RPMI8226 (cell line): Measurements from ENCODE around the gene HPD.
A peak's percentile ranks its signal among the peaks of the same experiment; 100 is the strongest.
"Not testable (repeated sequence)": the region's sequence is repeated elsewhere in the genome, so short reads cannot be mapped to it uniquely, and the experiment has no call there.

Experiments used
- DNase-seq: peaks from one replicate; pipeline ENCODE4 v3.0.0-alpha.2; 2015

Gene HPD

DNA sequence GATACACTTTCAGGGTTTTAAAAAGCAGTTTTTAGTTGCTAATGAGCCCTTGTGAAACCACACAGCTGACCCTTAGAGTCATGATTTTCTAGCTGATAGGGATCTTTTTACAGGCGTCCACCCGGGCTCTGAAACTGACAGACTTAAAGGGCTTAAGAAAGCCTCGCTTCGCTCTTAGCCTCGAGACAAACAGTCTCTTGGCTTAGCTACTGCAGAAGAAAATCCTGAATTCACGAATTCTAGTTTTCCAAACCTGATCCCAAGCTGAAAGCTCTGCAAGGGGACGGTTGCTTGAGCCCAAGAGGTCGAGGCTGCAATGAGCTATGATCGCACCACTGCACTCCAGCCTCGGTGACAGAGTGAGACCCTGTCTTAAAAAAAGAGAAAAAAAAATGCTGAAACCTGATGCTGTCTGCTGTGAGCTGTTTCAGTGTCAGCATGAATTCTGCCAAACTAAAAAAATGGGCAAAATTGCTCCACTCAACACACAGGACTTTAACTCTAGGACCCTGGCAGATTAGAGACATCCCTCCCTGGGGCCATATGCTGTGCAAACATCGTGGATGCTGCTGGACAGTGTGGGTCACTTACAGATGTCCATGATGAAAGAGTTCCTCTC lies 3.1 kb upstream of the HPD start:
- no peak for DNase-seq

DNA sequence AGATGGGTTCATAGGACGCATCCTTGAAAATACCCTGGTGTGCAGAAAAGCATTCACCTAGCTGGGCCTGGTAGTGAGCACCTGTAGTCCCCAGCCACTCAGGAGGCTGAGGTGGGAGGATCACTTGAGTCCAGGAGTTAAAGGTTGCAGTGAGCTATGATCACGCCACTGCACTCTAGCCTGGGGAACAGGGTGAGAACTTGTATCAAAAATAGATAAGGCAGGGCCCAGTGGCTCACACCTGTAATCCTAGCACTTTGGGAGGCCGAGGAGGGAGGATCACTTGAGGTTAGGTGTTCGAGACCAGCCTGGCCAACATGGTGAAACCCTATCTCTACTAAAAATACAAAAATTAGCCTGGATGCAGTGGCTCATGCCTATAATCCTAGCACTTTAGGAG lies 2.0 kb upstream of the HPD start:
- not testable (repeated sequence) for DNase-seq

DNA sequence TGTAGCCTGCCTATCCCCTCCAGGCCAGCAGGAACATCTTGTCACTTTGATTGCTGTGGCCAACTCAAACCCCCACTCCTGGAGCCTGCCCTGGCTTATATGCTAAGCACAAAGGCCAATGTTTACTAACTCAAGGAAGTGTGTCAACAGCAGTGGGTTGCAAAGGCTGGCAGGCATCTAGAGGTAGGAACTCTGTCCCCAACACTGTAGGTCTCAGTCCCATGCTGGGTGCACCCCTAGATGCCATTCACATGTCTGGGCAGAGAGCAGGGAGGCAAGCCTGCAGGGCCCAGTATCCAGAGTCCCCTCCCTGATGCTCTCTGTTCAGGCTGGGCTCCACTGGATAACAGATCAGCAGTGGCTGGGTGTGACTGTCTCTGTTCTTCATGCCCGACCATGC lies 1.6 kb upstream of the HPD start:
- DNase-seq = no peak

DNA sequence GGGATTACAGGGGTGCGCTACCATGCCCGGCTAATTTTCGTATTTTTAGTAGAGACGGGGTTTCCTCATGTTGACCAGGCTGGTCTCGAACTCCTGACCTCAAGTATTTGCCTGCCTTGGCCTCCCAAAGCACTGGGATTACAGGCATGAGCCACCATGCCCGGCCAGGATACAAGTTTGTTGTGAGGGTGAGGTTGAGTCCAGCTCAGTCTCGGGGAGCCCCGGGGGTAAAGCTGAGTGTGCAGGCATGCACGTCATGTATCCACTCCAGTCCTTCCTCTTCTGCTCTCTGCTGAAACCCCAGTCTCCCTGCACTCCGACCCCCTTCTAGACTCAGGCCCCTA lies 369 bp downstream of the HPD start:
- no peak for DNase-seq

DNA sequence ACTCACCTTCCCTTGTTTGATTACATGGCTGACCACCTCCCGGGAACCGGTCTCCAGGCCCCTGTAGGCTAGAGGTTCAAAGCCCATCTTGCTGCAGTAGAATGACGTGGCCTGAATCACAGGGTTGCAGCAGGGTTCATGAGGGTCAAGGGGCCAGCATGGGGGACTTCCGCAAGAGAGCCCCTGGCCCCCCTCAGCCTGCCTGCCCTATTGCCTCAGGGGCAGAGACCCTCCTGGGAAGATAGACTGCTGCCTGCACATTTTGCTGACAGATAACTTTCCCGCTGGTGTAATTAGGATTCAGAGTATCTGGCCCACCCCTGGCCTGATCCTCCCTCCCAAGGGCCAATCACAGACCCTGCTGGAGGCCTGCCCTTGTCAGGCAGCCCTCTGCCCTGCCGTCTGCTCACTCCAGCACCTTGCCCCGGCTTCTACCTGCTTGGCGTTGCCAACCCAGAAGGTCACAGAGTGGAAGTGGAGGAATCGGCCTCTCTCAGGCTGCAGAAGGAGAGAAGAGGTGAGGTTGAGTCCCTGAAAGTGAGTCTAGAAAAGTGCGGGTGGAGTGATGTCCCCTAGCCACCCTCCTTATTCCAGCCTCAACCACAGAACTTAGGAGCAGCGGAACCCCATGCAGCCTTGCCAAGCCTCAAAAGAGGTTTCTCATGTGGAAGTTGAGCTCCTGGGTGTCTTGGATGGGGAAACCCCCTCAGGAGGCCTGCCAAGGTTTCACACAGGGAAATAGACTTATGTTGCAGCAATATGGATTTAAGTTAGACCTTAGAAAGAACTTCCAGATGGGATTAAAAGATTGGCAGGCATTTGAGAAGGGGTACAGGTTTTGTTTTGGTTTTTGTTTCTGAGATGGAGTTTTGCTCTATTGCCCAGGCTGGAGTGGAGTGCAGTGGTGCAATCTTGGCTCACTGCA lies 1.1 kb downstream of the HPD start:
- peak; percentile 43 for DNase-seq

DNA sequence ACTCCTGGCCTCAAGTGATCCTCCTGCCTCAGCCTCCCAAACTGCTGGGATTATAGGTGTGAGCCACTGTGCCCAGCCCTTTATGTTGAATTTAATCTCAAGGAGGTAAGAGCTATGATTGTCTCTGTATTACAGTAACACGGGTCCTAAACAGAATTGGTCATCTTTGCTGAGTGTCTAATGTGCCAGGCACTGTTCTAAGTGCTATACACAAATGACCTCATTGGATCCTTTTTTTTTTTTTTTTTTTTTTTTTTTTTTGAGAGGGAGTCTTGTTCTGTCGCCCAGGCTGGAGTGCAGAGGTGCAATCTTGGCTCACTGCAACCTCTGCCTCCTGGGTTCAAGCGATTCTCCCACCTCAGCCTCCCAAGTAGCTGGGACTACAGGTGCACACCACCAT lies 6.3 kb downstream of the HPD start:
- DNase-seq = not testable (repeated sequence)

DNA sequence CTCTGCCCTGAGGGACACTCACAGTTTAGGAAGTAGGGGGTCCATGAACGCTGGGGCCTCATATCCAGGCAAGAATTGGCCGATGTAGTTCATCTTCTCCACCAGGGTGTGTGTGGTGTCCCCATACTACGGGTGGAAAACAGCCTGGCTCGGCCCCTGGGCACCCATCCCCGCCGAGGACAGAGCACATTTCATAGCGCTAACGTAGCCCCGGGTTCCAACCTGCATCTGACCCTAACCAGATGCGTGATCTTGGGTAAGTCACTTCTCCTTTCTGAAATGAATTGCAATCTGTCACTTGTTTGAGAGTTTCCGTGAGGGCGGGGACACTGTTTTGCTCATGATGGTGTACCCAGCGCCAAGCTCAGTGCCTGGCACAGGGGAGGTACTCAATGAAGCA lies 9.0 kb downstream of the HPD start:
- peak; percentile 41 for DNase-seq

DNA sequence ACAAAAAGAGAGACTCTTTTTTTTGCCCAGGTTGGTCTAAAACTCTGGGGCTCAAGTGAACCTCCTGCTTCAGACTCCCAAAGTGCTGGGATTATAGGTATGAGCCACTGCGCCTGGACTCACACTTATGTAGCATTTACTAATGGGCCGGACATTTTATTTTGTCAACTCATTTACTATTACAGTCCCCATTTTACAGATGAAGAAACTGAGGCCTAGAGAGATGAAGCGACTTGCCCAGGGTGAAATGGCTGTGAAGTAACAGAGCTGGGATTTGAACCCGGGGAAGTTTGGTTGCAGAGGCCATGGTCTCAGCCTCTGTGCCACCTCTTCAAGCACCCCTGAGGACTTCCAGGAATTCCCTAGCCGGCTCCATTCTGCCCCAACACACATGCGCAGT lies 9.4 kb downstream of the HPD start:
- no peak for DNase-seq

DNA sequence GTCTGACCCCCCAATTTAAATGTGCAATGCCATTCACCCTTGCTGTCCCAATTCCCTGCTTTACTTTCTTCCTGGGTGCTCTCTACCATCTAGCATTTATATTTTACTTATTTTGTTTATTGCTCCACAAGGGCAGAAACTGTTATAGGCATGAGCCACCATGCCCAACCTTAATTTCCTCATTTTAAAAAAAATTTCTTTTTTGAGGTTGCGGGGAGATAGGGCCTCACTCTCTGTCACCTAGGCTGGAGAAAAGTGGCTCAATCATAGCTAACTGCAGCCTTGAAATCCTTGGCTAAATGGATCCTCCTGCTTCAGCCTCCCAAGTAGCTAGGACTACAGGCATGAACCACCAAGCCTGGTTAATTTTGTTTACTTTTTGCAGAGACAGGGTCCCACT lies 13.0 kb downstream of the HPD start:
- DNase-seq = no peak

DNA sequence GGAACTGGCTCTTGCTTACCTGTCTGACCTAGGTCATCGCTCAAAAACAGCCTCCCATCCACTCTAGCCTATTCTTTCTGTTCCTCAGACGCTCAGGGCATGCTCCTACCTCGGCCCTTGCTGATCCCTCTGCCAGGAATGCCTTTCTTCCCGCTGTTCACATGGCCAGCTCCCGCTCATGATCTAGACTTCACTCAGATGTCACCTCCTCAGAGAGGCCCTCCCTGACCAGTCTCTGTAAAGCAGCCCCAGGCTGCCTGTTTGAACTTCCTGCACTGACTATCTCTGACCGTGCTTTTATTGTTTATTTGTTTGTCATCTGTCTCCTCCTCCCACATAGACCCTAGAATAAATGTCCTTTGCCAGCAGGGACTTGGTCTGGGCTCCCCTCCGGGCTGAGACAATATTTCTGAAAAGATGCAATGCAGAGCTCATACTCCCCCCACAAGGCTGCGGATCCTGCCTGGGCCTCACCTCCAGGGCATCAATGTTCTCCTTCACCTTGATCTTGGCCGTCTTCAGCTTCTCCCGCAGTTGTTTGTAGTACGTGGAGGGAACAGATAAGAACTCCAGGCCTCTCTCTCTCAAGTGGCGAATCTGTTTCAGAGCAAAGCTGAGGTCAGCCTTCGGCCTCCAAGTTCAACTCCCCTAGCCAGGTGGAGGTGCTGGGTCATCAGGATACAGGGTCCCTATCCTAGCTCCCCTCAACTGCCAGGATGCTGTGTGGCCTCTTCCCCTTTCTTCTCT lies 15.2 kb downstream of the HPD start:
- no peak for DNase-seq

DNA sequence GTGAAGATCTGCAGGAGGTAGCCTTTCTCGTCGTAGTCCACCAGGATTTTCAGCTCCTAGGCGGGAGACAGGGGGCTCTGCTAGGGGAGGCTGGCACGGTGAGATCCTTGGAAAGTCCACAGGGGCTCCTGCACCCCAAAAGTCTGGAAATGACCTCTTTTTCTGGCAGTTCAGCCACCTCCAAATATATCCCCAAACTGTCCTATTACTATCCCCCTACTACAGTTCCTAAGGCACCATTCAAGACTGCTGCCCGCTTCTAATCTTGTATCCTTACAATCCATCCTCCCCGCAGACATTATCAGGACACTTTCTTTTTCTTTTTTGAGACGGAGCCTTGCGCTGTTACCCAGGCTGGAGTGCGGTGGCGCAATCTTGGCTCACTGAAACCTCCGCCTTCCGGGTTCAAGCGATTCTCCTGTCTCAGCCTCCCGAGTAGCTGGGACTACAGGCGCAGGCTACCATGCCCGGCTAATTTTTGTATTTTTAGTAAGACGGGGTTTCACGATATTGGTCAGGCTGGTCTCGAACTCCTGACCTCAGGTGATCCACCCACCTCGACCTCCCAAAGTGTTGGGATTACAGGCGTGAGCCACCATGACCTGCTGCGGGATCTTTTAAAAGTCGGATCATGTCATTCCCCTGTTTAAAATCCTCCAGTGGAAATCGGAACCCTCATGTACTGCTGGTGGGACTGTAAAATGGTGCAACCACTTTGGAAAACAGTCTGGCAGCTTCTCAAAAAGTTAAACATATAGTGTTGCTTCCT lies 18.5 kb downstream of the HPD start:
- no peak for DNase-seq

DNA sequence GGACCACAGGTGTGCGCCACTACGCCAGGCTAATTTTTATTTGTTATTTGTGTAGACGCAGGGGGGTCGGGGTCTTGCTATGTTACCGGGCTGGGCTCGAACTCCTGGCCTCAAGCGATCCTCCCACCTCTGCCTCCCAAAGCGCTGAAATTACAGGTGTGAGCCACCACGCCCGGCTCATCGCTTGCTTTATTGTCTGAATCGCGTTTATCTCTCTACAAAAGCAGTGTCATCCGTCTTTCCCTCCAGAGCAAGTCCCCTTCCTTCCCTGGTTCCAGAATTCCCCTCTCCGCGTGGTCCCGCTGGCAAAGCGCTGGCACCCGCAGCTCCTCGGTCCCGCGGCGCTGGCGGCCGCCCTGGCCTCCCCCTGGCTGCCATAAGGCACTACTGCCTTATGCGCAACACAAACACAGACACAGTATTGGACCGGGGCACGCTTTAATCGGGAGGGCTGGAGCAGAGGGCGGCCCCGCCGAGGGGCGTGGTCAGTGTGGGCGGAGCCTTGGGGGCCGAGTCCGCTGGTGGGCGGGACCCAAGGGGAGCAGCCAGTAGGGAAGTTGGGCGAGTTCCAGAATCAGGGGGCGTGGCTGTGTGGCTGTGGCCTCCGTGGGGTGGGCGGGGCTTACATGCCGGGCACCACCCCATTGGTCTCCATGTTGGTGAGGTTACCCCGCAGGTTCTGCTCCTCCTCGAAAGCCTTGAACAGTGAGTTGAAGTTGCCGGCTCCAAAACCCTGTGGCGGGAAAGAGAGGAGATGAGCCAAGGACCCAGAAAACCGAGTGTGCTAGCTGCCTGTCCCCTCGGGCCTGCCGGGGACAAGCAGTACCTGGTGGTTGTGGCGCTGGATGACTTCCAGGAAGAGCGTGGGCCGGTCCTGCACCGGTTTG lies 19.3 kb downstream of the HPD start:
- DNase-seq = peak; percentile 99

DNA sequence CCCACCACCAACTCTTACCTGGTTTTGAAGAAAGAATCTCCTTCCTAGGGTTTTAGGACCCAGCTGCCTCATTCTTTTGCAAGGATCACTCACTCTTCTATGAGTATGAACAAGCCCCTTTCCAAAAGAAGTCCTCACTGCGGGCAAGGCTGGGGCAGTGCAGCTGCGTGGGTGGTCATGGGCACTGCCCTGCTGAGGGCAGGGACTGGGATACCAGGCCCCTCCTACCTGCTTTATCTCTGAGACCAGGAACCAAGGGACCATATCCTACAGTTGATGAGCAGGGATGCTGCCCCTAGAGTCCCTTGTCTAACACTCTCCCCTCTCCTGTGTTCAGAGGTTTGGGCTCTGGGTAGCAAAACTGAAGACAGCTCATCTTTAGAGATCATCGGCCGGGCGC lies 20.5 kb downstream of the HPD start:
- no peak for DNase-seq

DNA sequence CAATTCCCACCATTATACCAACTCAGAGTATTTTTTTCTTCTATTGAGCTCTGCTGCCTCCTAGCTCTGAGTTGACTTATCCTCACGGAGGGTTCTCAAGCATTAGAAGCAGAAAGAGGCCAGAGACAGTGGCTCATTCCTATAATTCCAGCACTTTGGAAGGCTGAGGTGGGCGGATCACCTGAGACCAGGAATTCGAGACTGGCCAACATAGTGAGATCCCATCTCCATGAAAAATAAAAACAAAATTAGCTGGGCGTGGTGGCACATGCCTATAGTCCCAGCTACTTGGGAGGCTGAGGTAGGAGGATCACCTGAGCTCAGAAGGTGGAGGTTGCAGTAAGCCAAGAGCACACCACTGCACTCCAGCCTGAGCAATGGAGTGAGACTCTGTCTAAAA lies 21.0 kb downstream of the HPD start:
- no peak for DNase-seq

DNA sequence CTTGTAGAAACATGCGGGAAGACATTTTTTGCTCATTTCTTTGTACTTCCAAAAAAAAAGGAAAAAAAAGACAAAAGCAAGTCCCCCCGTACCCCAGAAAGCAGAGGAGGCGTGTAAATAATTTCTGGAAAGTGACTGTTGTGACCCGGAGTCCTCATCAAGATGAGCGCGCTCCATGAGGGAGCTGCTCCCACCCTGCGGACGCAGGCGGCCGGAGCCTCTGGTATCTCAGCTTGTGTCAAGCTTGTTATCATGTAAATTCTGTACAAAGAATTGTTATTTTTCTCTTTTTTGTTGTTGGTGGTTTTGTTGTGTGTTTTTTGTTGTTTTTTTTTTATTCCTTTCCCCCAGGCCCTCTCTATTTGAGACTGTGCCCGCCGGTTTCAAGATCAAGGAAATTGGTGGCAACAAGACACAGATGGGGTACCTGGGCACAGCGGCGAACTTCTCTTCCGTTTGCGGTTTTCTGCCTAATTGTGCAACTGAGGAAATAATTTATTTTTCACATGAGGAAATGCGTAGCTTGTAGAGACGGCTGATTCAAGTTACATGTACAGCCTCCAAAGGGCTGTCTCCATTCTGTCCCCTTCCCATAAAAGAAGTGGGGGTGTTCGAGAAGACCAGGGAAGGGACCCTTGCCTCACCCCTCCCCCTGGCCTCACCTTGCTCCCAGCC lies 27.0 kb downstream of the HPD start:
- no peak for DNase-seq

DNA sequence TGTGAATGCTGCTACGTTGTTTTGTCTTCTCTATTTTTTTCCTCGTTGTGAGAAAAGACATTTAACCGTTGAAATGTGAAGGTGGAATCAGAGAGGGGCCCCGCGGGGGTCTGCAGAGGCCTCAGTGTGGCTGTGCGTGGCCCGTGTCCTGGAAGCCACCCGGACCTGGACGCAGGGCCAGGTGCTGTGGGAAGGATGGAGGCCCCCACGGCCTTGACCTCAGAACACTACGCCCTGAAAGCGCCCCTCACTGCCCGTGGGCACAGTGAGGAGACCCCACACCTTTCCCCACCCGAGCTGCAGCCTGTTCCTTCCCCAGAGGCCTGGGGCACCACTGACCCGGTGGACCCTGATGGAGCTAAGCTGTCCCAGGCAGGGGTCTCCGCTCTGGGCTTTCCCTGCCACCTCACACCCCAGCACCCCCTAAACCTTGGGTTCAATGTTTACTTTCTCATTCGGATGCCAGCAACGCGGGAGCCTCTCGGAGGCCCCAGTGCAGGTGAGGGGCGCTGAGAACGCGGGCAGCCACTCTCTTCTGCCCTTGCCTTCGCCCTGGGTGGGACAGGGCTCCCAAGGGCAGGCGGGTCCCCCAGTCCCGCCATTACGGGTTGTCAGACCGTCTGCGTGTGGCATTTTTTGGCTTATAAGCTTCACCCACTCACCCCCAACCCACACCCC lies 27.9 kb downstream of the HPD start:
- no peak for DNase-seq

DNA sequence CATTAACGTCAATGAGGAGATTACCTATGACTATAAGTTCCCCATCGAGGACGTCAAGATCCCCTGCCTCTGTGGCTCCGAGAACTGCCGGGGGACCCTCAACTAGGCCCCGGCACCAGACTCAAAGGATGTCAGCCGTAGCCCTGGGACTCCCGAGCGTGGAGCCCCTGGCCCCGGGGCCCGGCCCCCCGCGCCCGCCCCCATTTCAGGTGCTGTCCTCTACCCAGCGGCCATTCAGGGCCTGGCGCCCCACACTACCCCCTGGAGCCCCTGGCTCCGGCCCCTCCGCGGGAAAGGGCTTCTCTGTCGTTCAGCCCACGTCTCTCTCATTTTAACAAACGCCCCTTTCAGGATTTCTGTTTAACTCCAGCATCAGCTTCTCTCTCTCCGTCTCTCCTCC lies 28.5 kb downstream of the HPD start:
- no peak for DNase-seq

DNA sequence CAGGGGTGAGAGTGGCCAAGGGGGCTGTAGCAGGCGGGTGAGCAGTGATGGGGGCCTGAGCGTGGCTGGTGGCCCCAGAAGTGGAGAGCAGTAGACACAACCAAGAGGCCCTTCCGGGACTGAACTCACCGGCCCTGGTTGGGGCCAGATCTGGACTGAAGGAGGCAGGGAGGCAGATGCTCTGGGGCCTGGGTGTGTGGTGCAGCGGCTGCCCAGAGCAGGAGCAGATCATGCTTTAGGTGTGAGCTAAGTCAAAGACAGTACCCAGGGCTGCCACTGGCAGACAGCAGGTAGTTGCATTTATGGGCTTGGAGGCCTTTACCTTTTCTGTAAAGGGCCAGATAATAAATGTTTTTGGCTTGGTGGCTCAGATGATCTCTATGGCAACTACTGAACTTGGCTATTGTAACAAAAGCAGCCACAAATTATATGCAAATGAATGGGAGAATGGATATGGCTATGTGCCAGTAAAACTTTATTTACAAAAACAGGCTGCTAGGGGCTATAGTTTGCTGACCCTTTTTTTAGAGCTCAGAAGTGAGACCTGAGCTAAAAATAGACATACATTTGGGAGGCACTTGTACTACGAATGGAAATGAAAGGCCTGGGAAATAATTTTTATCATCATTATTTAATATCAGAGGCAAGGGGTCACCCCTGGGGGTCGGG lies 29.3 kb downstream of the HPD start:
- no peak for DNase-seq

DNA sequence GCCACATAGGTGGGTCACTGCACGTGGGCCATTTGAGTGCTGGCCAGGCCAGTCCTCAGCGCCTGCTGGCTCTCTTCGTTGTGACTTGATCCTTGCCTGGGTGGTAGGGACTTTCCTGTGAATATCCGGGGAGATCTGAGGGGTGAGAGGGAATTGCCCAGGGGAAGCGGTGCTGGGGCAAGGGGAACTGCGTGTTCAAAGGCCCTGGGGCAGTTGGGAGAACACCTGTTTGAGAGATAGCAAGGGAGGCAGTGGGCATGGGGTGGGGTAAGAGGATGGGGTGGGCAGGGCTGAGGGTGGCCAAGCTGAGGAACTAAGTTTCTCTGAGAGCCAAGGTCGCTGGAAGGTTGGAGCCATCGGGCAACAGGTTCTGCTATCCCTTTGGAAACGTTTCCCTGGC lies 29.8 kb downstream of the HPD start:
- DNase-seq = no peak

DNA sequence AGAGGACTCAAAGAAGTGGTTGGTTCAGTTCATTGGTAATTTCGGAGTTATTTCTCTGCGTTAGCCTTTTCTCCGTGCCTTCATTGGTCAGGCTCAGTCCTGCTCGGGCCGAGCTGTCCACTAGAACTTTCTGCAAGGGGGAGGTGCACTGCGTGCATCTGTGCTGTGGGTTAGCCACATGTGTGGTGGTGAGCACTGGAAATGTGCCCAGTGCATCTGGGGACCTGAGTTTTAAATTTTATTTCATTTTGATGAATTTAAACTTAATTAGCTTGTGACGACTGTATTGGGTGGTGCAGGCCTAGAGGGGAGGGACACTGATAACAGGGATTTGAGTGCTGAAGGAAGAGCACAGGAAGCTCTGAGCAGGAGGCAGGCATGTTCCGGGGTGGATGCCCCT lies 30.4 kb downstream of the HPD start:
- no peak for DNase-seq
